ENCODE data around the gene AKIP1.

The AKIP1 gene

DNA sequence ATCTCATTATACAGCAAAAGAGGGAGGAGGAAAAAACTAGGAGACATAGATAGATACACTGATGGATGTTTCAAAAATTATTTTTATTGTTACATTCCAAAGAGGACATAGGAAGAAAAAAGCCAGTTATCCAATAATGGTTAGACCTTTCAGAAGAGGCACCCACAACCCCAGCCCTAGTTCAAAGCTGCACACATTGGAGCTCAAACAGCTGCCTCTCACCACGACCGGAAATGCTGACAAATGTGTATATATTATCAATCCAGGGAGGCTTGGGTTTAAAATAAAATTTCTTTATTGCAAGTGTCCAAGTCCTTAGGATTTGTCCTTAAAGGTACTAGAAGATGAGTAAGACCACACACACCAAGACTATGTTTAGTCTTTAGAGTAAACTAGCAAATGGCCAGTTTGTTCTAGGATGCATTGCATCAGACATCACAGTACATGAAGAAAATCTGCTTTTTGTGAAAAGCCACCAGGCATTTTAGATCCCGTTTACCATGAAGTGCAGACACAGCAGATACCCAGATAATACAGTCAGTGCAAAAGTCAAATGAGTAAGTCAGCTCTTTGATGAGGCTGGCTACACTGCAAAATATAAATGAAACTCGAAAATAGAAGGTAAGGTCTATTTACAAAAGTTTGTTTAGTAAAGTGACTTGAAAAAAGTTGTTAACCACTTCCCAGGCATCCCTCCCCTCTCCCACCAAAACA lies 36.4 kb downstream of the AKIP1 start:
- no peak overlapping the region for H3K27ac ChIP-seq

DNA sequence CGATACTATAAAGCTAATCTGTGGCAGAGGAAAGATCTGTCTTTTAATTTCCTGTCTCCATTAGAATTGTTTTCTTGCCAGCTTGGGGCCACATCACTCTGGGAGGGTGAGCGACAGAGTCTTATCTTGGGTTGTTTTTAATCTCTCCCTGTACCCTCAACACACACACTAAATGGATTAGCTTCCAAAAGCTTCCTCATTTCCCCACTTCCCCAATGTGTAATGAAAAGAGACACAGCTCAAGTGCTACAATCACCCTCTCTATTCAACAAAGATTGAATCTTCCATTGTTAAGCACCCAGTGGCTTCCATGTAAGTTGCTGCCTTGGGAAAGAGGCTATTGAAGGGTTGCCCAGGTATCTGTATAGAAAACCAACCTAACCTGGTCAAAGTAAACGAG lies 37.9 kb downstream of the AKIP1 start:
- no peak overlapping the region for H3K27ac ChIP-seq
- no peak overlapping the region for H3K4me3 ChIP-seq

More for the DNA sequence above, 36.4 kb downstream of the AKIP1 start:
- H3K4me3 ChIP-seq: no peak overlapping the region

GRCh38 chr11:8956860-8957259 lies 45.9 kb downstream of the AKIP1 start:
- Histone ChIP-seq H3K4me3 (no peak overlapping the region), H3K27ac (no peak overlapping the region)

DNA sequence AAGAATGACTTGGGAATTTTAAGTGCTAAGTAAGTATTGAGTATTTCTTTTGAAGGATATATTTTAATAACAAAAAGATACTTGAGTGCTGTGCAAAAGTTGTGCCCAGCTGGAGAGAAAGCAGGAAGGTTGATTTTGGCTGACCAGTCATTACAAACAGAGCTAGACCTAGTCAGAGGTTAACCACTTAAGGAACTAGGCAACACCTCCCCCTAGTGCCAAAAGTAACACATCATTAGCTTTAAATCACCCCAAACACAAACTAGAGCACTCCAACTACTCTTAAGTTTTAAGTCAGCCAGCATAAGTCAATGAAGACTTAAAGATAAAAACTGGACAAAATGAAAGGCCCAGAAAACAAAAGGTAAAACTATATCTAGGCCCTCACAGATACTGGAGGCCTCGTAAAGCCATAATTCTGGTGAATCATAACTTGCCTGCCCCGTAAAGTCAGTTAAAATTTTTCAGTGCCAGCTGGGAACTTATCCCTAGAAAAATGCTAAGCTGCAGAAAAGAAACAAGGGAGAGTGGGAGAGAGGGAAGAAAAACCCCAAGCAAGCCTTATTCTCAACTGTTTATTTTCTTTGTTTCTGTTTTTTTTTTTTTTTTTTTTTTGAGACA lies 48.7 kb downstream of the AKIP1 start:
- no peak overlapping the region for H3K4me3 ChIP-seq
- H3K27ac ChIP-seq: peak overlapping the region in 3 of 21 experiments; percentile 45 to 56 (median 49)

DNA sequence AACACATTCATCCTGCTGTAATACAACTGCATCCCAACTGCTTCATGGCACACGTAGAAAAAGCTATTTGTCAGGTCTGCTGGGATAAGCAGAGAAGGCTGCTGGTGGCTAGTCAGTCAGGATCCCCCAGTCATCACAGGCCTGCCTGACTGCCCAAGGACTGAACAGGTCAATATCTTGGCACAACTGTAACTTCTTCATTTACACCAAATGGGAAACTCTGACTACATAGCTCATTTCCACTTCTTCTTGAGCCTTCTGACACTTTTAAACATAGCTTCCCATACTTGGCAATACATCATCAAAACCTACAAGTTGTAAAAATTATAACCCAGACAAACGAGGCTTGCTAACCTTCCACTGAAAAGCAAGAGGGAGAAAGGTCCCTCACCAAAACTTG lies 50.4 kb downstream of the AKIP1 start:
- no peak overlapping the region for H3K4me3 ChIP-seq
- peak overlapping the region in 1 of 21 experiments; percentile 35 for H3K27ac ChIP-seq

DNA sequence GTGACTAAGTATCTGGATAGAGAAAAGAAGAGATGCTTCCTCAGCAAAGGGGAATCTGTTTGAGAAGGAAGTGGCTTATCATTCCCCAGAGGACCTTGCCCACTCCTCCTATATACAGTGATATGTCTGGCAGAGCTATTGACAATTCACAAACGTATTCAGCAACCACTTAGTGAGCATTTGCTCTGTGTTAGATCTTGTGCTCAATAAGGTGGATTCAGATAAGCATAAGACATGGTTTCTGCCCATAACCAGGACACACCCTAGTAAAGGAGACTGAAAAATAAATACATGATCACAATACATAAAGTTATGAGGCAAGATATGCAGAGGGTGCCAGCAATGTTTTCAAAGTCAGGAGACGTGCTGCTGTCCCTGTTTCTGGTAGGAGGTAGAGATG lies 51.9 kb downstream of the AKIP1 start:
- Histone ChIP-seq H3K4me3 (peak overlapping the region in 3 of 7 experiments; percentile 72 to 93 (median 83)), H3K27ac (peak overlapping the region in 11 of 21 experiments; percentile 7 to 97 (median 95))

- peak overlapping the region; percentile 66 to 93 (median 79) for H3K4me3 ChIP-seq
- peak overlapping the region; percentile 15 to 98 (median 95) for H3K27ac ChIP-seq
Observed at GRCh38 chr11:8963569-8964323, 52.8 kb downstream of the AKIP1 start.

GRCh38 chr11:8964324-8965320 lies 53.6 kb downstream of the AKIP1 start, which contains the start of gene TMEM9B:
TSS of gene TMEM9B (minus strand) at chr11:8964442. CDS start at chr11:8964313, 129 bp downstream.
- peak within 1 kb of the TSS; percentile 66 to 93 (median 79) for H3K4me3 ChIP-seq
- peak within 1 kb of the TSS; percentile 77 to 98 (median 95) for H3K27ac ChIP-seq

- H3K4me3 ChIP-seq: no peak overlapping the region
- peak overlapping the region in 1 of 21 experiments; percentile 29 for H3K27ac ChIP-seq
Observed at GRCh38 chr11:8967184-8967583, 56.2 kb downstream of the AKIP1 start.
